ENCODE measurements around the gene C15orf62.

The C15orf62 gene

GRCh38 chr15:40785164-40785563 lies 15.4 kb downstream of the C15orf62 start:
- DNase-seq = no peak

- no peak for DNase-seq
Observed at GRCh38 chr15:40785814-40786213, 16.0 kb downstream of the C15orf62 start.

GRCh38 chr15:40787344-40787841 lies 17.6 kb downstream of the C15orf62 start:
- DNase-seq = peak; percentile 16

GRCh38 chr15:40787991-40788390 lies 18.2 kb downstream of the C15orf62 start:
- no peak for DNase-seq

DNA sequence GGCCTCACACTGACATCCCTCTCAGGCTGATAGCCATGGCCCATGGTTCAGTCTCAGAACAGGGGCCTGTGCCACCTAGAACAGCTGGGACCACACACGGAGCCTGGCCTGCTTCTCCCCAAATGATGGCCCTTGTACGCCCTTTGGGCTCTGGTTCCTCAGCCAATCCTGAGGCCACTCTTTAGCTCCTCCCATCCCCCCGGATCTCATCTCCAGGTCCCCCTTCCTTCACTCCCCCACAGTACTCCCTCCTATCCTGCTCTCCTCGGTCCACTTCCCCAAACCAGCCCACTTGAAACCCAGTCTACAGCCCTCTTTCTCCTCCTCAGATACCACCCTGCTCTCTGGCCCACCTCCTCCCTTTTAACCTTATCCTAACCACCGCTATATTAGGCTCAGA lies 19.3 kb downstream of the C15orf62 start:
- DNase-seq = no peak

DNA sequence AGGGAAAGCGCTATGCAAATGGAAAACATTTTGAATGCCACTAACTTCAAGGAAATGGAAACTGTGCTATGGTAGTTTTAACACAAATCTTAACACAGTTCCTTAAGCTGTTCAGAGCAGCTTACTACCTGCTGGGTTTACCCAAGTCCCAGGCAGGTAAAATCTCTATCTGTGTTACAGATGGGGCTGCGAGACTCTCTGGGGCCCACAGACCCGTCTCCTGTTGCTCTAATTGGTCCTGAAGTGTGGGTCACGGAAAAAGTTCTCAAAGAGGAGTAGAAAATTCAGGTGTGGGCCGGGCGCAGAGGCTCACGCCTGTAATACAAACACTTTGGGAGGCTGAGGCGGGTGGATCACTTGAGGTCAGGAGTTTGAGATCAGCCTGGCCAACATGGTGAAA lies 20.2 kb downstream of the C15orf62 start:
- DNase-seq = no peak

DNA sequence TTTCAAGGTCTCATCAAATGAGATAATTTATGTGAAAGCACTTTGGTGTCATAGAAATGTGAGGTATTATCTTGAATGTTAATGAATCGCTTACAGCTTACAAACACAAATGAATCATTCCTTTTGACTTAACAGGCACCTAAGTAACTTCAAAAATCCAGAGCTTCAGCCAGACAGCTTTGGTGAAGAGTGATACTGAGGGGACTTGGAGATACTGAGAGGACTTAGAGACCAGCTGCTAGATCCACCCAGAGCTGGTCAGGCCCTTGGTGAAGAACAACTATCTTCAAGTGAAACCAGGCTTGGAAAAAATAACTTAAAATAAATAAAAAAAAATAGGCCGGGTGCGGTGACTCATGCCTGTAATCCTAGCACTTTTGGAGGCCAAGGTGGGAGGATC lies 20.9 kb downstream of the C15orf62 start:
- no peak for DNase-seq

DNA sequence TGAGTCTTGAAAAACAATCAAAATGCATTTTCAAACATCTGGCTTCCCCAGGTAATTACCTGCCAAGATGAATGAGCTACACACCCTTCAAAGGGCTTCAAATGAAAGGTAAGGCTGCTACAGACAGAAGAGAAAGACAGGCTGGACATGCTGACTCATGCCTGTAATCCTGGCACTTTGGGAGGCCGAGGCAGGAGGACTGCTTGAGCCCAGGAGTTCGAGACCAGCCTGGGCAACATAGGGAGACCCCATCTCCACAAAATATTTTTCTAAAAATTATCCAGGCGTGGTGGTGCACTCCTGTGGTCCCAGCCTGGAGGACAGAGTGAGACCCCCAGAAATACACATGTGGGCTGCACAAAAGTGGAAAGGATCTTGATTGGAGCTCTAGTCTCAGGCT lies 22.6 kb downstream of the C15orf62 start:
- DNase-seq = no peak

GRCh38 chr15:40793216-40793989 lies 23.6 kb downstream of the C15orf62 start:
- DNase-seq = no peak

GRCh38 chr15:40796041-40796440 lies 26.3 kb downstream of the C15orf62 start:
- DNase-seq = no peak

GRCh38 chr15:40796512-40796911 lies 26.7 kb downstream of the C15orf62 start:
- no peak for DNase-seq

GRCh38 chr15:40799523-40799922 lies 29.7 kb downstream of the C15orf62 start:
- DNase-seq = no peak

DNA sequence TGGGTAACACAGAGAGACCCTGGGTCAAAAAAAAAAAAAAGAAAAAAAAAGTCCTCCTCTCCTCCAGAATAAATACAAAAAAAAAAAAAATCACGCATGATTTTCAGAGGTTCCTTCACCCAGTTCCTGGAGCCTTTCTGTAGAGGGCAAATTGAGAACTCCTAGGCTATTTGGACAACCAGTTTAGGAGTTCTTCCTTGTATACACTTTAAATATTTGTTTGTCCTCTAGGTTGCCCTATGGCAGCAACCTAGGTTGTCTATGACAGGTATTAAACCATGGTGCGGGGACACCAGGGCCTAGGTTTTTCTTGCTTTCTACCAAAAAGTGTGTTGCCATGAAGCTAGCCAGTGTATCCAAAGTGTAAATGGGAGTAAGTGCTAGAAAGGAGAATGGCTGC lies 33.3 kb downstream of the C15orf62 start:
- no peak for DNase-seq

DNA sequence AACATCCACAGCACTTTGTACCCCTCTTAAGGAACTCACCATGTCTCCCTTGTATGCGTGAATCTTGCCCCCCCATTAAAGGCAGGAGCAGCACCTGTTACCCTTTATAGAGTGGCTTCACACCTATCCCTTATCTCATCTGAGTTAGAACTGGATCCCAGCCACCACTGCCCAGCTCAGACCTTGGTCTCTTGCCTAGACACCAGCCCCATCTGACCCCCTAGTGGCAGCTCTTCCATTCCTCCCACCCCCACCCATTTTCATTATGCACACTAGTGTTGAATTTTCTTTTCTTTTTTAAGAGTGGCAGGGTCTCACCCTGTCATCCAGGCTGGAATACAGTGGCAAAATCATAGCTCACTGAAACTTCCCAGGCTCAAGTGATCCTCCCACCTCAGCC lies 33.9 kb downstream of the C15orf62 start:
- no peak for DNase-seq

DNA sequence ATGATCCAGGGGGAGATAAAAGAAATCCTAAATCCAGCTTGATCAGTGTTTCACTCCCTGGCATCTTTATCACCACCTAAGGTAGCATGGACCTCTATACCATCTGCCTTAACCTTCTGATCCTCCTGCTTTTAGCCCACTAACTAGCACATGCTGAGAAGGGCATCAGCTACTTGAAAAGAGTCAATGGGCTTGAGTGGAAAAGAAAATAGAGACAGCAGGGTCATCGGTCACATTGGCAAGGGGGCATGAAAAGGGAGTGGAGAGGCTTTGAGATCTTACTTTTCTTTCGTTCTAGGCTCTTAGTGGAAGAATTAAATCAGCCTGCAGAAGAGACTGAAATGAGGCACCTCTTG lies 36.9 kb downstream of the C15orf62 start:
- DNase-seq = no peak

- DNase-seq = peak; percentile 93
Observed at GRCh38 chr15:40807028-40807887, 37.5 kb downstream of the C15orf62 start, which contains the start of the genes DNAJC17 and ZFYVE19. TSS of gene DNAJC17 (minus strand) at chr15:40807473. CDS start at chr15:40807446, 27 bp downstream. TSS of gene ZFYVE19 (plus strand) at chr15:40807089. CDS start at chr15:40807590, 501 bp downstream.

- no peak for DNase-seq
Observed at GRCh38 chr15:40807888-40808461, 38.2 kb downstream of the C15orf62 start.

- DNase-seq = no peak
Observed at GRCh38 chr15:40808861-40809450, 39.2 kb downstream of the C15orf62 start.

DNA sequence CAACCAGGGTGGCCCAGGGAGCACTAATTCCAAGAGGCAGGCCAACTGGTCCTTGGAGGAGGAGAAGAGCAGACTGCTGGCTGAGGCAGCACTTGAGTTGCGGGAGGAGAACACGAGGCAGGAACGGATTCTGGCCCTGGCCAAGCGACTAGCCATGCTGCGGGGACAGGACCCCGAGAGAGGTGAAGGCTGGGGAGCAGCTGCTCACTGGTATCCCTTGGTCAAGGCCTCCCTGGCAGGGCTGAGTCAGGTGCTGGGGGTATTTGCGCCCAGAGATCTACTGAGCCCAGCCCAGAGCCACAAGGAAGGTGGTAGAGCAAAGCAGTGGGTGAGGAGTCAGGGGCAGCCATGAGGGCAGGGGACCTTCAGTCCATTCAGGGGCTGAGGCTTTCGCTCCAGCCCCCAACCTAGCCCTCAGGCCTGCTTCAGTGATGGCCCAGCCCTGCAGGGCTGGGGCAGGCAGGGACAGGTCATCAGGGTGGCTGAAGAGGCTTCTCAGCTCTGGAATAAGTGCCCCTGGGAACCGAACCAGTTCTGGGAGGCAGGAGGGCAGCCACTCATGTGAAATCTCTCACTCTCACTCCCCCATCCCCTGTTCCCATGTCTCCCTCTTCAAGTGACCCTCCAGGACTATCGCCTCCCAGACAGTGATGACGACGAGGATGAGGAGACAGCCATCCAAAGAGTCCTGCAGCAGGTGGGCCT lies 43.1 kb downstream of the C15orf62 start:
- no peak for DNase-seq

DNA sequence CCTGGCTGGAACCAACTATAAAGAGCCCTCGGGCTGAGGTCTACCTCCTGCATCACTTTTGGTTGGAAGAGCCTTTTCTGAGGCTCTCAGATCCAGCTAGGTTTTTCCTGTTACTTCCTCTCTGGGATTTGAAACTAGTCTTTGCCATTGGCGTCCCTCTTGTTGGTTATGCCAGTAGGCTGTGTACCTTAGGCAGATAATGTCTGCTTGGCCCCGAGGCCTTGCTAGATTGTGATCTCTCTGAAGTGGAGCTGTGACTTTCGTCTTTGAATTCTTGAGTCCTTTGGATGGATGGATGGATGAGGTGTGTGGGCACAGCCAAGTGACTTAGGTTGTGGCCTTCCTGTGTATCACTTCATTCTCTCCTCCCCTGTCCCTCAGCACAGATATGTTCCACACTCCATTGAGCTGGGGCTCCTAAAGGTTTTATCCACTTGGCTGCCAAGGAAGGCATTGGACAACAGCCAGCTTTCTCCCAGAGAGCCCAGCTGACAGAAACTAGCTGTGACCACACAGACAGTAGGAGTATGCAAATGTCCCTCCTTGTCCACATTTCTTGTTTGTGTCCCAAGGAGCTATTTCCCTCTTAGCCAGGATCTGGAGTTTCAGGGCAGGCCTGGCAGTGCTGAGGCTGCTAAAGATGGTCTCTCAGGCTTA lies 45.4 kb downstream of the C15orf62 start:
- DNase-seq = no peak

DNA sequence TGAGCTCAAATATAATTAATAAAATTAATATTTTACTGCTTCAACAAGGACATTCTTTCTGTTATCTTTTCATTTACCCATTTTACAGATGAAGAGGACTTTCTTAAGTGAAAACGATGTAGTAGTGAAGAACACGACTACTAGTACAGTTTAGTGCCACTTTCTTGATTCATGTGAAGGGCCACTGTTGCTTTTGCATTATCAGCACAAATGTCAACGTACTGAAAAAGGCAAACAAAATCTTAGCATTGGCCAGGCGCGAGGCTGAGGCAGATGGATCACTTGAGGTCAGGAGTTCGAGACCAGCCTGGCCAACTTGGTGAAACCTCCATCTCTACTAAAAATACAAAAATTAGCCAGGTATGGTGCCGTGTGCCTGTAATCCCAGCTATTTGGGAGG lies 49.3 kb downstream of the C15orf62 start:
- no peak for DNase-seq

GRCh38 chr15:40821195-40821594 lies 51.4 kb downstream of the C15orf62 start:
- DNase-seq = no peak
